Sigmoid colon (tissue), 7 donors: Measurements from ENCODE around the gene RPH3AL. TPM values are rescaled to one million over a fixed set of nuclear protein-coding genes. Genes with fewer than 3 reads are reported as not detected.

Source experiments
- DNase-seq: peaks from one replicate; pipeline ENCODE4 v3.0.0-alpha.2; 2019
- H3K27ac ChIP-seq, 4 donors: fragments of 200-600 bp; sonication (generic); one replicate each; pipeline ENCODE4 v1.5.1; 2016 to 2019; ENCODE audit warnings: mild to moderate bottlenecking in 1 of 4
- H3K27me3 ChIP-seq, 3 donors: fragments of 200-600 bp; sonication (generic); one replicate each; pipeline ENCODE4 v1.5.1; 2019; ENCODE audit warnings: mild to moderate bottlenecking in 1 of 3
- H3K36me3 ChIP-seq, 4 donors: fragments of 200-600 bp; sonication (generic); one replicate each; pipeline ENCODE4 v1.5.1; 2016 to 2019
- H3K4me1 ChIP-seq, 4 donors: fragments of 200-600 bp; sonication (generic); one replicate each; pipeline ENCODE4 v1.5.1; 2017 to 2019
- H3K4me3 ChIP-seq, 4 donors: fragments of 200-600 bp; sonication (generic); one replicate each; pipeline ENCODE4 v1.5.1; 2017 to 2019; ENCODE audit warnings: mild to moderate bottlenecking in 2 of 4, moderate library complexity in 1 of 4
- H3K9me3 ChIP-seq, 4 donors: fragments of 200-600 bp in 3 of 4; sonication (generic) in 3 of 4; one replicate each; pipeline versions ENCODE4 v1.5.1 to v1.6.1; 2013 to 2019
- EP300 ChIP-seq, 4 donors: sonication (generic); formaldehyde crosslinking; IDR thresholded peaks; one replicate each; pipeline ENCODE4 v1.6.1; 2017; ENCODE audit warnings: antibody characterized with exemption in 4 of 4
- POLR2A ChIP-seq, 2 donors: fragments of 450-650 bp; IDR thresholded peaks; one replicate each; pipeline ENCODE4 v1.6.1; 2016; ENCODE audit warnings: antibody characterized with exemption in 2 of 2, mild to moderate bottlenecking in 2 of 2, moderate library complexity in 2 of 2
- POLR2AphosphoS5 ChIP-seq, 4 donors: sonication (generic); formaldehyde crosslinking; IDR thresholded peaks; one replicate each; pipeline ENCODE4 v1.6.1; 2017; ENCODE audit warnings: antibody characterized with exemption in 4 of 4
- WGBS, 2 donors: extraction: QIAGEN DNeasy Blood & Tissue Kit; methylation state at CpG; one replicate each; pipeline ENCODE4 v1.1.7; 2013; 5-methylcytosine and 5-hydroxymethylcytosine counted together
- intact Hi-C: fragments of 100-400 bp; cut with DNase I; formaldehyde crosslinking; loops from one replicate; pipeline ENCODE4 v1.15.1; 2023
- polyA plus RNA-seq, 3 donors: library from polyadenylated mRNA; stranded (reverse); fragments of 200-250 nt; gene quantifications; one replicate each; pipeline ENCODE4 v1.2.3, GENCODE V29; 2013
- total RNA-seq, 4 donors: library from RNA; depleted of rRNA; stranded (reverse); fragments of >200 nt; gene quantifications; one replicate each; pipeline ENCODE4 v1.1.0, GENCODE V29; 2016
- TF ChIP-seq, protein P1 (sequence below), 4 experiments: fragments of 450-650 bp in 3 of 4; fragments of 200-600 bp in 1 of 4; IDR thresholded peaks; one replicate each; pipeline ENCODE4 v1.5.1; 2016 to 2019; ENCODE audit warnings: antibody characterized with exemption in 4 of 4, mild to moderate bottlenecking in 3 of 4, moderate library complexity in 2 of 4
- donor health status: healthy with polysubstance abuse.
- donor health status: Bipolar disorder and iron deficiency.
- donor health status: healthy.

Gene RPH3AL
- total and polyA plus RNA-seq, 7 donors: 1.8 to 23.1 (median 12.7) TPM

DNA sequence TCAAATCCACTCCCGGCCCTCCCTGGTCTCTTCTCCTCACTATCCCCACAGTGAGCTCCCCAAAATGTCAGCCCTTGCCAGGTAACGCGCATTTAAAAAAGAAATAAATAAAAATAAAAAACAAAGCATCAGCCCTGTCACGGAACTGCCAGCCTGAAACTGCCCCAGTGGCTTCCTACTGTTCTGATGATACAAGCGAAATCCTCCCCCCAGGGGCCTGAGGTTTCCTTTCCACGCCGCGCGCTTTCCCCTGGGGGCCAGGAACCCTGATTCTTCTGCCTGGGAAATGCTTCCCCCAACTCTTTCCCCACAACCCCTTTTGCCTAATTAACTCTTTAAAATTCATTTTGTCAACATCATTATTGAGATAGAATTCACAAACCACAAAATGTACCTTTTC, 12.2 kb upstream of the RPH3AL start:
- Histone ChIP-seq H3K27me3 (no peaks in the 10 kb centered on the region), H3K27ac (no peak overlapping the region), H3K4me3 (no peak overlapping the region), H3K36me3 (no peaks in the 10 kb centered on the region), H3K9me3 (peaks cover 0 to 2% (median 0%) of the 10 kb centered on the region in 4 donors), H3K4me1 (no peaks in the 10 kb centered on the region)
- peak; percentile 55 for DNase-seq
- intact Hi-C loops: no loop called here
- WGBS, 2 donors: 59 to 85% methylated on average over 9 of the region's 9 CpGs
- no peak for TF ChIP-seq POLR2AphosphoS5 (IDR thresholded peaks at IDR 0.05)

DNA sequence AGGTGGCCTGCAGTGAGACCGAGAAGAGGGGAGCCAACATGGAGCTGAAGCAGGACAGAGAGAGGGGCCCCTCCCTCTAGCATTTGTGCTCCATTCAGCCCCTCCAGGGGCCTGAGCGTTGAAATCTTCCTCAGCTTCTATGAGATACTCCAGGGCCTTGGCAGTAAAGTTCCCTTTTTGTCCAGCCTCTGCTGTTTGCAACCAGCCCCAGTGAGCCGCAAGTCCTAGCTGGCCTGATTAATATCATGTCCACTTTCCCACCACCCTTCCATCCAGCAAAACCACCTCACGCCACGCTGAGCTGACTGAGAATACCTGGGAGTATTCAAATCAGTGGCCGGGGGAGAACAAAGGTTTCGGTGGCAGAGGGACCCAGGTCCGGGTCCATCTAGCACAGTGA, 11.7 kb upstream of the RPH3AL start:
- TF ChIP-seq POLR2A (IDR thresholded peaks at IDR 0.05) (no peak), EP300 (IDR thresholded peaks at IDR 0.05) (no peak), POLR2AphosphoS5 (IDR thresholded peaks at IDR 0.05) (no peak)
- TF ChIP-seq, protein P1, sequence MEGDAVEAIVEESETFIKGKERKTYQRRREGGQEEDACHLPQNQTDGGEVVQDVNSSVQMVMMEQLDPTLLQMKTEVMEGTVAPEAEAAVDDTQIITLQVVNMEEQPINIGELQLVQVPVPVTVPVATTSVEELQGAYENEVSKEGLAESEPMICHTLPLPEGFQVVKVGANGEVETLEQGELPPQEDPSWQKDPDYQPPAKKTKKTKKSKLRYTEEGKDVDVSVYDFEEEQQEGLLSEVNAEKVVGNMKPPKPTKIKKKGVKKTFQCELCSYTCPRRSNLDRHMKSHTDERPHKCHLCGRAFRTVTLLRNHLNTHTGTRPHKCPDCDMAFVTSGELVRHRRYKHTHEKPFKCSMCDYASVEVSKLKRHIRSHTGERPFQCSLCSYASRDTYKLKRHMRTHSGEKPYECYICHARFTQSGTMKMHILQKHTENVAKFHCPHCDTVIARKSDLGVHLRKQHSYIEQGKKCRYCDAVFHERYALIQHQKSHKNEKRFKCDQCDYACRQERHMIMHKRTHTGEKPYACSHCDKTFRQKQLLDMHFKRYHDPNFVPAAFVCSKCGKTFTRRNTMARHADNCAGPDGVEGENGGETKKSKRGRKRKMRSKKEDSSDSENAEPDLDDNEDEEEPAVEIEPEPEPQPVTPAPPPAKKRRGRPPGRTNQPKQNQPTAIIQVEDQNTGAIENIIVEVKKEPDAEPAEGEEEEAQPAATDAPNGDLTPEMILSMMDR (IDR thresholded peaks at IDR 0.05): no peak
- 75 to 85% methylated on average over 8 of the region's 8 CpGs for WGBS, 2 donors
- Histone ChIP-seq H3K27ac (no peak overlapping the region), H3K9me3 (peaks cover 0 to 2% (median 0%) of the 10 kb centered on the region in 4 donors), H3K36me3 (no peaks in the 10 kb centered on the region), H3K4me3 (no peak overlapping the region), H3K27me3 (no peaks in the 10 kb centered on the region), H3K4me1 (no peaks in the 10 kb centered on the region)
- DNase-seq: no peak
- intact Hi-C loops: no loop called here

DNA sequence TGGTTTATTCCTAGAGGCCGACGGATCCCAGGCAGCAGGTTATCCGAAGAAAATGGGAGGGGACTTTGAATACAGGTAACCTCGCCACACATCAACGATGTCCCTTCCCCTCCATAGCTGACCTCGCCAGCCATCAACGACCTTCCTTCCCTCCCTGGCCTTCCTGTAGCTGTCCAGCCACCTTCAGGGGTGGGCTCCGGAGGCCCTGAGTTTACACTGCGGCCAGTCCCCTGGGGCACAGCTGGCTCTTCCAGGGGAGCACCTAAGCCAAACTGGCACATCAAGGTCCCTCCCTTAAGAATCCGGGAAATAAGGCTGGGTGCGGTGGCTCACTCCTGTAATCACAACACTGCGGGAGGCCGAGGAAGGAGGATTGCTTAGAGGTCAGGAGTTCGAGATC, 10.1 kb upstream of the RPH3AL start:
- H3K27me3 ChIP-seq: no peaks in the 10 kb centered on the region
- intact Hi-C loops: no loop called here
- no peak overlapping the region for H3K27ac ChIP-seq
- no peaks in the 10 kb centered on the region for H3K9me3 ChIP-seq
- no peaks in the 10 kb centered on the region for H3K4me1 ChIP-seq
- no peak overlapping the region for H3K4me3 ChIP-seq
- no peak for DNase-seq
- no peaks in the 10 kb centered on the region for H3K36me3 ChIP-seq
- WGBS, 2 donors: 90 to 95% methylated on average over 14 of the region's 14 CpGs
- TF ChIP-seq POLR2AphosphoS5 (IDR thresholded peaks at IDR 0.05) (no peak), EP300 (IDR thresholded peaks at IDR 0.05) (no peak), POLR2A (IDR thresholded peaks at IDR 0.05) (no peak)
- TF ChIP-seq, protein P1 (IDR thresholded peaks at IDR 0.05): no peak

DNA sequence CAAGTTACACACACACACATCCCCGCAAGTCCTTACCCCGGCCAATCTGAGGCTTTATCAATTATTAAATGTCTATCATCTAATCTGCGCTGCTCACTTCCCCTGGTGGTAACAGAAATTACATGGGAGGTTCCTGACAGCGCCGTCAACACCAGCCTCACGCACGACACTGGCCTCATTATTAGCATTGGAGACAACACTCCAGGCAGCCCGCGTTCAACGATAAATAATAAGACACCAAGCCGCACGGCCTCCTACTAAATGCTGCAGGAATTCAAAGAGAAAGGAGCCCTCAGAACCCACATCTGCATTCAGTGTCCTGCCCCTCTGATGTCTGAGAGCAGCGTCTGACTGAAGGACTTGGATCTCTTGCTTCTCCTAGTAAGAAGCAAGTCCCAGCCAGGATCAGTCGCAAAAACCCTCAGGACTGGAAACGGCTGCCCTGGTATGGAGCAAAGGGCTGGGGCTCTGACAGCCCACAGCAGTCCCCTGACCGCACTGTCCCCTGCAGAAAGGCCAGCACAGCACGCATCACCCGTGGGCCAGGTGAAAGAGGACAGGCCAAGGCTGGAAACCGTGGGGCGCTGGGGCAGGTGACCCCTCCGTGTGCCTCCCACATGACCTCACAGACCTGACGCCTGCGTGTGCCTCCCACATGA, 7.6 kb upstream of the RPH3AL start:
- 81 to 82% methylated on average over 22 to 23 of the region's 23 CpGs for WGBS, 2 donors
- Histone ChIP-seq H3K4me3 (no peak overlapping the region), H3K27me3 (no peaks in the 10 kb centered on the region), H3K4me1 (no peaks in the 10 kb centered on the region), H3K9me3 (no peaks in the 10 kb centered on the region), H3K27ac (no peak overlapping the region), H3K36me3 (no peaks in the 10 kb centered on the region)
- intact Hi-C loops: no loop called here
- no peak for DNase-seq
- TF ChIP-seq POLR2A (IDR thresholded peaks at IDR 0.05) (no peak), EP300 (IDR thresholded peaks at IDR 0.05) (no peak), POLR2AphosphoS5 (IDR thresholded peaks at IDR 0.05) (no peak)
- TF ChIP-seq, protein P1 (IDR thresholded peaks at IDR 0.05): no peak

DNA sequence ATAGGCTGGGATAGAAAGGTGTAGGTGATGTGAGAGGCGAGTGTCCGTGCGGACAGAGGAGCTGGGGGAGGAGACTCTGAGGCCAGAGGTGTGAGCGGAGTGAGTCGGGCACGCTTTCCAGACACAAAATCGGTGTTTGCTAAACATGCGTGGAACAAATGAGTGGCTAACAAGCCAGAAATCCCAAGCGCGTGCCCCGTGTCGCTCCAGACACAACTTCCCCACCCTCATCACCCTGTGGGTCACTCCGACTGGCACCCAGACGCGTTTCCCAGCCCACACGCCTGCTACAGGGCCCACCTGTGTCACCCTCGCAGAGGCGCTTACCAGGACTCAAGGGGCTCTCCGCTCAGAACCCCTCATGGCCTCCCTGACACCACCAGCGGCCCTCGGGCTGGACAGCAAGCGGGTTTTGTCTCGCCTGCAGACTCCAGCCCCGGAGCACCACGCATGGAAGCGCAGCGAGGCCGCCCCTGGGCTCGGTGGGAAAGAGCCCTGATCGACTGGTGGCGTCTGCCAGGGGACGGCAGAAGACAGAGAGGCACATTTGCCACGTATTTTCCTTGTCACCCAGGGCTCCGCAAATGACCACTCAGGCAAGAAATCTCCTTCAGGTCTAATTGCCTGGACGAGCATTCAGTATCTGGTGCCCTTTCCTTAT, 6.0 kb upstream of the RPH3AL start:
- Histone ChIP-seq H3K4me1 (no peaks in the 10 kb centered on the region), H3K27ac (no peak overlapping the region), H3K27me3 (no peaks in the 10 kb centered on the region), H3K36me3 (no peaks in the 10 kb centered on the region), H3K4me3 (no peak overlapping the region), H3K9me3 (no peaks in the 10 kb centered on the region)
- no peak for DNase-seq
- TF ChIP-seq POLR2A (IDR thresholded peaks at IDR 0.05): no peak
- 93 to 94% methylated on average over 35 of the region's 35 CpGs for WGBS, 2 donors
- intact Hi-C loops: no loop called here
